DMS79 (cell line): ENCODE data around the gene TRAPPC12.

Experiments
- DNase-seq: peaks from one replicate; lab custom pipeline; 2025; lab: John Stamatoyannopoulos, UW

The TRAPPC12 gene

GRCh38 chr2:3408781-3409180 is 29.3 kb downstream of the TRAPPC12 start:
- no peak for DNase-seq

- DNase-seq, result no peak
Observed at GRCh38 chr2:3409627-3410170, 30.2 kb downstream of the TRAPPC12 start.

- DNase-seq, result no peak
Observed at GRCh38 chr2:3411103-3411502, 31.6 kb downstream of the TRAPPC12 start.

- no peak for DNase-seq
Observed at GRCh38 chr2:3413697-3414096, 34.2 kb downstream of the TRAPPC12 start.

- DNase-seq, result no peak
Observed at GRCh38 chr2:3414133-3414860, 34.8 kb downstream of the TRAPPC12 start.

- no peak for DNase-seq
Observed at GRCh38 chr2:3418766-3419404, 39.4 kb downstream of the TRAPPC12 start.

GRCh38 chr2:3420076-3420768 is 40.7 kb downstream of the TRAPPC12 start:
- DNase-seq, result no peak

- no peak for DNase-seq
Observed at GRCh38 chr2:3420769-3421397, 41.4 kb downstream of the TRAPPC12 start.

GRCh38 chr2:3421580-3421979 is 42.1 kb downstream of the TRAPPC12 start:
- DNase-seq, result no peak

GRCh38 chr2:3422161-3422779 is 42.8 kb downstream of the TRAPPC12 start:
- DNase-seq, result no peak

GRCh38 chr2:3423492-3424170 is 44.1 kb downstream of the TRAPPC12 start:
- DNase-seq, result no peak

- DNase-seq, result no peak
Observed at GRCh38 chr2:3424171-3424795, 44.8 kb downstream of the TRAPPC12 start.

GRCh38 chr2:3426615-3427014 is 47.1 kb downstream of the TRAPPC12 start:
- no peak for DNase-seq

- DNase-seq, result no peak
Observed at GRCh38 chr2:3427272-3427671, 47.8 kb downstream of the TRAPPC12 start.

GRCh38 chr2:3428577-3428976 is 49.1 kb downstream of the TRAPPC12 start:
- DNase-seq, result no peak

GRCh38 chr2:3429066-3429610 is 49.6 kb downstream of the TRAPPC12 start:
- no peak for DNase-seq

GRCh38 chr2:3430172-3430571 is 50.7 kb downstream of the TRAPPC12 start:
- DNase-seq, result no peak

- DNase-seq, result no peak
Observed at GRCh38 chr2:3430740-3431490, 51.4 kb downstream of the TRAPPC12 start.

- no peak for DNase-seq
Observed at GRCh38 chr2:3432067-3432466, 52.6 kb downstream of the TRAPPC12 start.
